D721Med (cell line): ENCODE results near the gene ASCL5.
A peak's percentile ranks its signal among the peaks of the same experiment; 100 is the strongest.

ENCODE experiments used
- DNase-seq: peaks from one replicate; pipeline ENCODE4 v3.0.0; 2011; ENCODE audit warnings: low spot score; ENCODE audit not compliant: insufficient read length
- FAIRE-seq: peaks from 2 replicates; lab custom pipeline; 2011; peaks lifted over from hg19 to GRCh38; lab: Jason Lieb, UNC
- TF ChIP-seq, protein P1 (sequence below): IDR thresholded peaks from 2 replicates; pipeline ENCODE4 v1.5.1; 2012; ENCODE audit warnings: mild to moderate bottlenecking, control low read depth; ENCODE audit not compliant: insufficient read depth; ENCODE audit errors: missing control alignments

Gene ASCL5

DNA sequence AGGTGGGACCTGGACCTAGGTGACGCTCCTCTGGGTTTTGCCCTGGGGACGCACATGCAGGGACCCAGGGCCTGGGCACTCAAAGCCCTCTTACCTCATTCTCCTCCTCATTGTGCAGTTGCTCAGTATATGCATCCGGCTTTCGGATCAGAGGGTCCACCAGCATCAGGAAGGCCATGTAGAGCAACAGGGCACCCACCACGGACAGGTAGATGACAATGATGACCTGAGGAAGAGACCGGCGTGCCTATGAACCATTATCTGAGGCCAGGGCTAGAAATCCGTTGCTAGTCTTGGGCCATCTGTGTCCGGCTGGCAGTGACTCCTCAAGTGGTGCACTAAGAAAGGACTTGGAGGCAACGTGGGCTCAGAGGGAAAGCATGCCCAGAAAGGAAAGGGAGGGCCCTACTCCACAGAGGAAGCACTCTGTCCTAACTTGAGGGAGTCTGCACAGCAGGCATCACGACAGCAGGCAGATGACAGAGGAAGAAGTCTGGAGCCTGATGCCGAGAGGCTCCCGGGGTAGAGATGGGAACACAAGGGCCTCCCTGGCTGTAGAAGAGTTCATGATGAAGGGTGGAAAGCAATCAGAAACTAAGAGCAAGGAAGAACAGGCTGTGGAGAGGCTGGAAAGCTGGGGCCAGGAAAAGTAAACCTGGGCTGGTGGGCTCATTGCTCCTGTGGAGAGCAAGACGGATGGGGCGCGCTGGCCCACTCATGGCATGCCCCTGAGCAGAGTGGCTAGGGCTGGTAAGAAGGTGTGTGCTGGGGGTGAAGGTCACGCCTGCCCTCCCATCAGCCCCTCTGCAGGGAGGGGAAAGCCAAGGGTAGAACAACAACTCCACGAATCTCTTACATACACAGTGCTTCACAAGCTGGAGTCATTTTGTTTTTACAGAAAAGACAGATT is 17.0 kb upstream of the ASCL5 start:
- no peak for FAIRE-seq
- DNase-seq: no peak

DNA sequence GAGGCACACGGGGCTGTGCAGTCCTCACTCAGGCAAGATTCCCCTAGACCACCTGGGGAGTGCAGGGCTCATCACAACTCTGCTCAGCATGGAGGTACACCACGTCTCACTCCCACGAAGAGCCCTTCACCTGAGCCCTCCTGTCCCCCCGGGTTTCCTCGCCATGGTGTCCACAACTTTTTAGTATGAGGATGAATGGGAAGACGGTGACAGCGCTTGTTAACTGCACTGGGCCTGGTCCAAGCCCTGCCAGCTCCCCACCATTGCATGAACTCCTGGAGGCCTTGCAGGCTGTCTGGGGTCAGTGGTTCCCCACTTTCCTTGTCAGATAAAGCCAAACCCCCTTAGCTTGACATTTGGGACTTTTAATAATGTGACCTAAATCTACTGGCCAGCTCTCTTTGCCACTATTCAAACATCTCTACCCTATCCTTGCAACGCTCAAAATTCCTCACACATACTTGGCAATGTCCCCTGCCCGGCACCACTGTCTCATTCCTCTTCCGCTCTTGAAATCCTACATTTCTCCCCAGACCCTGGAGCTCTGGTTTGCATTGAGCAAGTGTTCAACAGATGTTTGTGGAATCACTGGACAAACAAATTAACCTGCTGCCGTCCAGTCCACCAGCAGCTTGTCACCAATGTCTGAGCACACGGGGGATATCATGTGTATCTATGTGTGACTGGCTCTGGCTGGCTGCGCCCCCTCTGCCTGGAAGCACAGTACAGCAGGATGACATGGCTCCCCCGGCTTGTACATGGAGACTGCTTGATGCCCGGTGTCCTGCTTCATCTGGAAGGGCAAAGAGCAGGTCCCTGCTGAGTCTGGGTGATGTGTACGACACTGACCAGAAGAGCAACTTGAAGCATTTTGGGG is 16.1 kb upstream of the ASCL5 start:
- no peak for DNase-seq
- FAIRE-seq: no peak
- TF ChIP-seq, protein P1, sequence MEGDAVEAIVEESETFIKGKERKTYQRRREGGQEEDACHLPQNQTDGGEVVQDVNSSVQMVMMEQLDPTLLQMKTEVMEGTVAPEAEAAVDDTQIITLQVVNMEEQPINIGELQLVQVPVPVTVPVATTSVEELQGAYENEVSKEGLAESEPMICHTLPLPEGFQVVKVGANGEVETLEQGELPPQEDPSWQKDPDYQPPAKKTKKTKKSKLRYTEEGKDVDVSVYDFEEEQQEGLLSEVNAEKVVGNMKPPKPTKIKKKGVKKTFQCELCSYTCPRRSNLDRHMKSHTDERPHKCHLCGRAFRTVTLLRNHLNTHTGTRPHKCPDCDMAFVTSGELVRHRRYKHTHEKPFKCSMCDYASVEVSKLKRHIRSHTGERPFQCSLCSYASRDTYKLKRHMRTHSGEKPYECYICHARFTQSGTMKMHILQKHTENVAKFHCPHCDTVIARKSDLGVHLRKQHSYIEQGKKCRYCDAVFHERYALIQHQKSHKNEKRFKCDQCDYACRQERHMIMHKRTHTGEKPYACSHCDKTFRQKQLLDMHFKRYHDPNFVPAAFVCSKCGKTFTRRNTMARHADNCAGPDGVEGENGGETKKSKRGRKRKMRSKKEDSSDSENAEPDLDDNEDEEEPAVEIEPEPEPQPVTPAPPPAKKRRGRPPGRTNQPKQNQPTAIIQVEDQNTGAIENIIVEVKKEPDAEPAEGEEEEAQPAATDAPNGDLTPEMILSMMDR: no peak

More for the DNA sequence above, 17.0 kb upstream of the ASCL5 start:
- TF ChIP-seq, protein P1: no peak

- TF ChIP-seq, protein P1: no peak
- FAIRE-seq: no peak
- no peak for DNase-seq
These were observed 15.2 kb upstream of the ASCL5 start for GRCh38 chr1:201142011-201142848.

DNA sequence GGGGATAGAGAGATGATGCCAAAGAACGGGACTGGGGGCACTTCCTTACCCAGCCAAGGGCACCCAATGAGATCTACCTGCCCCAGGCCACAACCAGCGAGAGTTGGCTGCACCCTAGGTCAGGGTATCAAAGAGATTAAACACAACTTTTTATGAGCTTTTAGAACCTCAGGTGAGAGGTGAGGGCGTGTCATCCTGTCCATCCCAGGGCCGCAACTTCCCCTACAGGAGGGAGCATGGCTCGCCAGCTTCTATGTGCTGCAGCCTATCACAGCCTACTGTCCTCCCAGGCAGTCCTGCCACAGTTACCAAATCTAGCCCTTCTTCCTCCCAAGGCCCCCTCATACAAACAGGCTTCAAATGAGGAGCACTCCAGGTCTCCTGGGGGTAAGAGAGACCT is 14.4 kb upstream of the ASCL5 start:
- DNase-seq (no peak), FAIRE-seq (no peak)
- TF ChIP-seq, protein P1: no peak

DNA sequence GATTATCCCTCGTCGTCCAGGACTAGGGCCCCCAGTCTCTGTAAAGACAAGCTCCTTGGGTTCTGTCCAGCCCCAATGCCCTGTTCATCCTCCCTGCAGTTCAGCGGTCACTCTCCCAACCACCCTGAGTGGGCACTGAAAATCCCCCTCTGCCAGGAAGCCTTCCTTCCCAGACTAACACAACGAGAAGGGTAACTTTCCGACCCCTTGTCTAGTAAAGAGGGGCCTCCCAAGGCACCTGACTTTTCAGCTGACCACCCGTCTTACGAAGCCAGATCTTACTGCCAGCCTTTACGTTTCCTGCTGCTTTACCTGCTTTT is 13.9 kb upstream of the ASCL5 start:
- TF ChIP-seq, protein P1: no peak
- FAIRE-seq (no peak), DNase-seq (no peak)

- FAIRE-seq: peak; percentile 91
- DNase-seq: no peak
- TF ChIP-seq, protein P1: no peak
These were observed 13.4 kb upstream of the ASCL5 start for GRCh38 chr1:201140235-201140940.
